GM19455 (cell line): ENCODE data around the gene PLXNB3.
"Not testable (repeated sequence)": the region's sequence is repeated elsewhere in the genome, so short reads cannot be mapped to it uniquely, and the experiment has no call there.

Experiments used
- ATAC-seq: cut with Tn5 transposase; IDR thresholded peaks from one replicate; pipeline ENCODE4 v1.9.1; 2021; ENCODE audit not compliant: unreplicated experiment

The PLXNB3 gene

GRCh38 chrX:153763989-153764755, at the start of gene PLXNB3:
PLXNB3 (plus strand) TSS chrX:153764249; CDS start chrX:153765536, 1,287 bp downstream.
- no peak for ATAC-seq

DNA sequence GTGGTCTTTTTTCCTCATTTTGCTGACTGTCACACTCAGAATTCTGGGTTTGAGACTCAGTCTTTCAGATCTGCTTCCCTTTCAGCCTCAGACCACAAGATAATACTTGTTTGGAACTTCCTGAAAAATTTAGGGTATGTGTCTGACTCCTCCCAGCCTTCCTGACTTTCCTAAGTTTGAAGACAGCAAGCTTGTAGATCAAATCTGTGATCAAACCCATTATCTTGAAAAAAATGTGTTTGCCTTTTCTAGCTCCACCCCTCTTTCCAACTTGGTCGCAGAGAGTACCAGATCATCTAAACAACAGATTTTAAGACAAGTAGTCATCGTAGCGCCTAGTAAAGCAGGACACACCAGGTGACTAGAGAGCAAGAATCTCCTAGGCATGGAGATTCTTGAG, 49.8 kb upstream of the PLXNB3 start:
- no peak for ATAC-seq

- ATAC-seq = no peak
Observed at GRCh38 chrX:153717445-153717844, 46.6 kb upstream of the PLXNB3 start.

DNA sequence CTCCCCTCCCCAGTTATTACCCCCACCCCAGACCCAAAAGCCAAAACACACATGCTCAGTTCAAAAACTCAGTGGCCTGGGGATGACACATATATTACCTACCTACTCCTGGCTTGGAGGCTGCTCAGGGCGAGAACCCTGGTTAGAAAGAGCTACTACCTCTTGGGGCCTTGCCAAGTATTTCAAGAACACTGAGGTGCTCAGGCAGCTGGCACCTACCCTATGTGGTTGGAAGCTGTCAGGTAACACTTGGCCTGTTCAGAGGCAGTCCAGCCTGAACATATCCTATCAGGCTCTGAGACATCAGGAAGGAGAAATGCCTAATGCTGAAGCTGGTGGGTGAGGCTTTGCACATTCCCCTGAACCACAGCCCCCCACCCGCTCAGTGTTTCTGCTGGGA, 44.8 kb upstream of the PLXNB3 start:
- no peak for ATAC-seq

DNA sequence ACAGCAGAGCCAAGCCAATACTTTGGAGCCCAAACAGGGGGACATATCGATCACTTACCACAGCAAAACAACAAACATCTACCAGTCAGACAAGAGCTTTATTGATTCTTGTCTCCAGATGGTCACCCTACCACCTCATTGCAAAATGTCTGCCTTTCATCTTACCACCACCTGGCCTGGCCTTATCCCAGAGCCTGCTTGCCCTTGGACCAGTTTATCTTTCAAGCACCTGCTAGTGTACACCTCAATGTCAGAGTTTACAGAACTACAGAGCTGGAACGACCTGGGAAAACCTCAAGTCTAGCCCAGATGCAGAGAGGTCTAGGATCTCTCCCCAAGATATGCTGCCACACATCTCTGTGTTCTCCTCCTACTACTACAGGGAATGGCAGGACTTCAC, 44.3 kb upstream of the PLXNB3 start:
- no peak for ATAC-seq

- ATAC-seq = no peak
Observed at GRCh38 chrX:153722704-153723350, 41.2 kb upstream of the PLXNB3 start.

- peak; percentile 43 for ATAC-seq
Observed at GRCh38 chrX:153723351-153724251, 40.4 kb upstream of the PLXNB3 start.

DNA sequence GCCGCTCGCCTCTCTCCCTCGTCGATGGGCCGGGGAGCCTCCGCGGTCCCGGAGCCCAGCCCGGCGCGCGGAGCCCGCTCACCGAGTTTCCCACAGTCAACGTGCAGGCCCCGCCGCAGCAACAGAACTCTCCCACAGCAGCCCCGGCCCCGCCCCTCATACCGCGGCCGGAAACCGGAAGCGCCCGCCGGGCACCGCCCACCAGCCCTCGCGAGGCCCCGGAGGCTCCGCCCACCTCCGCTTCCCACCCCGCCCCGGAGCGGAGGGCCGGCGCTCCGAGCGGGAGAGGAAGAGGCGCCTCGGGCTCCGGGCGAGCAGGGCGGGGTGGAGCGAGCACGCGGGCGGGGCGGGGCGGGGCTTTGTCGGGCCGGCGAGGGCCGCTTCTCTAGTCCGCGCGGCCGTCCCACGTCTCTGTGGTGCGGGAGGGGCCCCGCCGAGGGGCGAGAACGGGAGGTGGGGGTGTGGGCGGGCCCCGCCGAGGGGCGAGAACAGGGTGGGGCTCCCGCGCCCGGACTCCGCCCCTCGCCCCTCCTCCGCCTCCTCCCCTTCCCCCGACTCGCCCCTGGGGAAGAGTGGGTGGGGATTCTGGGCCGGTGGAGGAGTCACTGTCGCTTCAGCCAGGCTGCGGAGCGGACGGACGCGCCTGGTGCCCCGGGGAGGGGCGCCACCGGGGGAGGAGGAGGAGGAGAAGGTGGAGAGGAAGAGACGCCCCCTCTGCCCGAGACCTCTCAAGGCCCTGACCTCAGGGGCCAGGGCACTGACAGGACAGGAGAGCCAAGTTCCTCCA, 39.6 kb upstream of the PLXNB3 start, which contains the start of the genes ABCD1 and BCAP31:
ABCD1 (plus strand) TSS at position 605 of the 787 bp plus-strand sequence. CDS start 411 bp downstream, outside the sequence.
BCAP31 (minus strand) TSS at position 136 of the 787 bp plus-strand sequence. CDS start 1,143 bp downstream, outside the sequence.
- peak; percentile 54 for ATAC-seq

- no peak for ATAC-seq
Observed at GRCh38 chrX:153725039-153725831, 38.8 kb upstream of the PLXNB3 start.

DNA sequence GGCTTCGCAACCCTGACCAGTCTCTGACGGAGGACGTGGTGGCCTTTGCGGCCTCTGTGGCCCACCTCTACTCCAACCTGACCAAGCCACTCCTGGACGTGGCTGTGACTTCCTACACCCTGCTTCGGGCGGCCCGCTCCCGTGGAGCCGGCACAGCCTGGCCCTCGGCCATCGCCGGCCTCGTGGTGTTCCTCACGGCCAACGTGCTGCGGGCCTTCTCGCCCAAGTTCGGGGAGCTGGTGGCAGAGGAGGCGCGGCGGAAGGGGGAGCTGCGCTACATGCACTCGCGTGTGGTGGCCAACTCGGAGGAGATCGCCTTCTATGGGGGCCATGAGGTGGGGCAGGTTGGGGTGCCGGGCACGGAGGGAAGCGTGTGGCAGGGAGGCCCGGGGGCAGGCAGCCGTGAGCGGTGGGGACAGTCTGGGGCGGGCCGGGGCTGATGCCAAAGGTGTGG, 38.2 kb upstream of the PLXNB3 start:
- no peak for ATAC-seq

DNA sequence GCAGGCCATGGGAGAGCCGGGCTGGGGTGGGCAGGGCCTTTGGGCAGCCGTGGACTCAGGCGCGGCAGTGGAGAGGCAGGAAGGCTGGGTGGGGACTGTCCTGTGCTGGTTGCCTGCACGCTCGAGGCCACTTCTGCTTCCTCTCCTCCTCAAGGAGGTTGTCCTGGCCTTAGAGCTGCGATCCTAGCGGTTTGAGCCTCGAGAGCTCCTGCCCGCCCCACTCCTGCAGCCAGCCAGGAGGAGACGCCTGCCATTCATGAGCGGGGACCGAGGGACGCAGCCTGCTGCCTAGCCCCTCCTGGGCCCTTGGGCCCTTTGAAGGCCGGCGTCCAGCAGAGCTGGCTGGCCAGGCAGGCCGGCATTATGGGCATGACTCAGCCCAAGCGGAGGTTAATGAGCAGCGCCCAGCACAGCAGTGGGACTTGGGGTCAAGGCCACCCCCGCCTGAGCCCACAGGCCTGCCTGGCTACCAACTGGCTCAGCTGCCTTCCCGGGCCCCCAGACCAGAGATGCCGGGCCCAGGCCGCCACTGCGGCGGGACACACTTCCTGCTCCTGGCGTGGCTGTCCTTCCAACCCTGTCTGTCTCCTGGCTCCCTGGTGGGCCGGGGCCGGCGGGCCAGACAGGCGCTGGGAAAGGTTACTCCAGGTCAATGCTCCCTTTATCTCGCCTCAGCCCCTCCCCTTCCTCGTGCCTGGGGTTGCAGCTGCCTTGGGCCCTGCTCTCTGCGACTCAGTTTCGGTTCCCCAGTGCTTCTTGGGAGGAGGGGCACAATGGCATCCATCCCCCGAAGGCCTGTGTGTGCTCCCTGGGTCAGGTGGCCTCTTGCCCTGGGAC, 37.5 kb upstream of the PLXNB3 start:
- ATAC-seq = peak; percentile 43

- ATAC-seq = no peak
Observed at GRCh38 chrX:153727123-153727931, 36.7 kb upstream of the PLXNB3 start.

- no peak for ATAC-seq
Observed at GRCh38 chrX:153728095-153728494, 36.0 kb upstream of the PLXNB3 start.

- no peak for ATAC-seq
Observed at GRCh38 chrX:153728951-153729631, 35.0 kb upstream of the PLXNB3 start.

GRCh38 chrX:153730115-153730514, 33.9 kb upstream of the PLXNB3 start:
- ATAC-seq = not testable (repeated sequence)

- ATAC-seq = no peak
Observed at GRCh38 chrX:153731117-153731844, 32.8 kb upstream of the PLXNB3 start.

GRCh38 chrX:153731845-153732215, 32.2 kb upstream of the PLXNB3 start:
- no peak for ATAC-seq
